GM23338 (cell line): ENCODE measurements around the gene CYP26C1. TPM values are rescaled to one million over a fixed set of nuclear protein-coding genes. Genes with fewer than 3 reads are reported as not detected.

Experiments used
- ATAC-seq: fragments of 200-7000 bp; cut with Tn5 transposase; 3 replicates; pipeline ENCODE4 v1.9.1; 2020
- DNase-seq: peaks from one replicate; pipeline ENCODE4 v3.0.0-alpha.2; 2015; ENCODE audit warnings: low spot score
- H2AFZ ChIP-seq: fragments of 200-600 bp; sonication (generic); 2 replicates; pipeline ENCODE4 v1.8.0; 2016; ENCODE audit warnings: antibody characterized with exemption, mild to moderate bottlenecking, moderate library complexity
- H3F3A ChIP-seq: fragments of 200-600 bp; sonication (generic); replicated peaks from 2 replicates; pipeline ENCODE4 v1.8.0; 2017; ENCODE audit warnings: antibody characterized with exemption, mixed run types, low read depth
- H3K27ac ChIP-seq: fragments of 200-600 bp; sonication (generic); 2 replicates; pipeline ENCODE4 v1.6.1; 2016; ENCODE audit warnings: low read depth
- H3K27me3 ChIP-seq: fragments of 200-600 bp; sonication (generic); 2 replicates; pipeline ENCODE4 v1.8.0; 2016; ENCODE audit warnings: mild to moderate bottlenecking, mixed run types, moderate library complexity; ENCODE audit not compliant: insufficient read depth
- H3K36me3 ChIP-seq: fragments of 200-600 bp; sonication (generic); 2 replicates; pipeline ENCODE4 v1.8.0; 2016; ENCODE audit warnings: mild to moderate bottlenecking; ENCODE audit not compliant: insufficient read depth
- H3K4me1 ChIP-seq: fragments of 200-600 bp; sonication (generic); 2 replicates; pipeline ENCODE4 v1.8.0; 2016; ENCODE audit warnings: mild to moderate bottlenecking, moderate library complexity; ENCODE audit not compliant: insufficient read depth
- H3K4me2 ChIP-seq: fragments of 200-600 bp; sonication (generic); 2 replicates; pipeline ENCODE4 v1.7.1; 2017; ENCODE audit warnings: mixed run types
- H3K4me3 ChIP-seq: fragments of 200-600 bp; sonication (generic); 2 replicates; pipeline ENCODE4 v1.6.1; 2016; ENCODE audit warnings: mixed run types
- H3K79me2 ChIP-seq: fragments of 200-600 bp; sonication (generic); replicated peaks from 2 replicates; pipeline ENCODE4 v1.8.0; 2017; ENCODE audit warnings: mild to moderate bottlenecking; ENCODE audit not compliant: insufficient read depth
- H3K9me2 ChIP-seq: fragments of 200-600 bp; sonication (generic); 2 replicates; pipeline ENCODE4 v1.8.0; 2017; ENCODE audit not compliant: insufficient read depth
- H4K20me1 ChIP-seq: fragments of 200-600 bp; sonication (generic); replicated peaks from 2 replicates; pipeline ENCODE4 v1.8.0; 2017; ENCODE audit warnings: mild to moderate bottlenecking; ENCODE audit not compliant: insufficient read depth
- H3K27ac Mint-ChIP-seq: 2 replicates; pipeline ENCODE4 v1.8.0; 2020; ENCODE audit warnings: inconsistent platforms, mild to moderate bottlenecking, moderate library complexity, mixed read lengths
- H3K27me3 Mint-ChIP-seq: 3 replicates; pipeline ENCODE4 v1.8.0; 2022; ENCODE audit warnings: low read depth, mild to moderate bottlenecking, moderate library complexity, mixed read lengths, inconsistent platforms; ENCODE audit not compliant: insufficient read depth, poor library complexity
- H3K36me3 Mint-ChIP-seq: 3 replicates; pipeline ENCODE4 v1.8.0; 2021; ENCODE audit warnings: low read depth, mild to moderate bottlenecking, inconsistent platforms, moderate library complexity, mixed read lengths
- H3K4me1 Mint-ChIP-seq: 3 replicates; pipeline ENCODE4 v1.8.0; 2020; ENCODE audit warnings: mild to moderate bottlenecking, inconsistent platforms, mixed read lengths
- H3K4me3 Mint-ChIP-seq: 3 replicates; pipeline ENCODE4 v1.8.0; 2021; ENCODE audit warnings: moderate library complexity, mild to moderate bottlenecking, inconsistent platforms, mixed read lengths
- H3K9me3 Mint-ChIP-seq: 3 replicates; pipeline ENCODE4 v1.8.0; 2020; ENCODE audit warnings: moderate library complexity, mild to moderate bottlenecking, inconsistent platforms, mixed read lengths
- CTCF ChIP-seq, 2 experiments: fragments of 200-600 bp in 1 of 2; sonication (generic) in 1 of 2; conservative IDR thresholded peaks; 2 replicates each; pipeline versions ENCODE4 v1.5.1 to v1.6.1; 2016 to 2017; ENCODE audit warnings: antibody characterized with exemption in 2 of 2, low read depth in 2 of 2, mild to moderate bottlenecking in 2 of 2, moderate library complexity in 1 of 2
- ETS1 ChIP-seq: IDR thresholded peaks from 2 replicates; pipeline ENCODE4 v1.6.1; 2016; ENCODE audit warnings: antibody characterized with exemption
- EZH2 ChIP-seq: fragments of 200-600 bp; sonication (generic); IDR thresholded peaks from one replicate; pipeline ENCODE4 v1.8.0; 2017; ENCODE audit warnings: antibody characterized with exemption, mild to moderate bottlenecking, low read depth; ENCODE audit not compliant: unreplicated experiment
- EZH2phosphoT487 ChIP-seq: fragments of 200-600 bp; sonication (generic); IDR thresholded peaks from one replicate; pipeline ENCODE4 v1.8.1; 2018; ENCODE audit warnings: antibody characterized with exemption; ENCODE audit not compliant: unreplicated experiment
- JUNB ChIP-seq: IDR thresholded peaks from one replicate; pipeline ENCODE4 v1.6.1; 2016; ENCODE audit warnings: antibody characterized with exemption; ENCODE audit not compliant: unreplicated experiment
- NANOG ChIP-seq: IDR thresholded peaks from 2 replicates; pipeline ENCODE4 v1.6.1; 2016; ENCODE audit warnings: antibody characterized with exemption, borderline replicate concordance
- POLR2AphosphoS5 ChIP-seq: IDR thresholded peaks from 2 replicates; pipeline ENCODE4 v1.6.1; 2016; ENCODE audit warnings: antibody characterized with exemption, low read depth
- ZNF114 ChIP-seq: fragments of 250-450 bp; sonication (Bioruptor Pico); IDR thresholded peaks from 2 replicates; pipeline ENCODE4 v1.5.0; 2020; ENCODE audit warnings: mild to moderate bottlenecking, moderate library complexity
- ZNF331 ChIP-seq: fragments of 250-450 bp; sonication (Bioruptor Pico); IDR thresholded peaks from 2 replicates; pipeline ENCODE4 v1.5.0; 2020; ENCODE audit warnings: low read depth, mild to moderate bottlenecking, moderate library complexity
- polyA plus RNA-seq: library from polyadenylated mRNA; unstranded; fragments of >200 nt; fragmentation: Nextera tagmentation; extraction: Ambion mirVana; gene quantifications from 2 replicates; pipeline ENCODE4 v1.2.1, GENCODE V29; 2016
- total RNA-seq: library from RNA; depleted of rRNA; stranded (reverse); fragments of >200 nt; shearing (Covaris generic); gene quantifications from 2 replicates; pipeline ENCODE4 v1.2.3, GENCODE V29; 2014

The CYP26C1 gene
- total and polyA plus RNA-seq, 2 experiments from 2014 or later = 0.24 TPM; not detected in 1

GRCh38 chr10:93079663-93080349 is 19.2 kb downstream of the CYP26C1 start (continued):
- TF ChIP-seq ETS1 = no peak
- no peak for TF ChIP-seq POLR2AphosphoS5
- TF ChIP-seq EZH2 = no peak
- TF ChIP-seq CTCF (conservative IDR thresholded peaks at IDR 0.05; ENCODE audit: low read depth in 2 of 2) = no peak

- no peaks in the 10 kb centered on the region for H3K36me3 ChIP-seq
- no peak overlapping the region for H3K4me3 ChIP-seq
- H3K4me1 ChIP-seq = peaks cover 21% of the 10 kb centered on the region
- H3K79me2 ChIP-seq = no peaks in the 10 kb centered on the region
- H3K9me3 Mint-ChIP-seq = no peaks in the 10 kb centered on the region
- no peak overlapping the region for H3K4me3 Mint-ChIP-seq
- H3K27me3 Mint-ChIP-seq = peaks cover 34% of the 10 kb centered on the region
- no peaks in the 10 kb centered on the region for H3K36me3 Mint-ChIP-seq
- no peak for TF ChIP-seq EZH2
- TF ChIP-seq CTCF (conservative IDR thresholded peaks at IDR 0.05; ENCODE audit: low read depth in 2 of 2) = peak; percentile 86 to 96
- H3K4me1 Mint-ChIP-seq = peaks cover 18% of the 10 kb centered on the region
- H3K27ac Mint-ChIP-seq = no peak overlapping the region
- no peak overlapping the region for H3K27ac ChIP-seq
- ATAC-seq (peak; percentile 83), DNase-seq (peak; percentile 80)
- H3K27me3 ChIP-seq = peaks cover 45% of the 10 kb centered on the region
- no peaks in the 10 kb centered on the region for H3K9me2 ChIP-seq
- peak overlapping the region; percentile 83 for H2AFZ ChIP-seq
- no peak overlapping the region for H3K4me2 ChIP-seq
- H3F3A ChIP-seq = 0 out of 2 replicates have a peak, but pooled peaks cover 2% of the 10 kb centered on the region
- H4K20me1 ChIP-seq = no peaks in the 10 kb centered on the region
These were observed 19.9 kb downstream of the CYP26C1 start for GRCh38 chr10:93080350-93081046.

GRCh38 chr10:93081318-93081717 is 20.7 kb downstream of the CYP26C1 start:
- Mint-ChIP-seq H3K9me3 (no peaks in the 10 kb centered on the region), H3K27me3 (peaks cover 28% of the 10 kb centered on the region), H3K27ac (no peak overlapping the region), H3K36me3 (no peaks in the 10 kb centered on the region), H3K4me1 (peaks cover 16% of the 10 kb centered on the region), H3K4me3 (no peak overlapping the region)
- H3K27ac ChIP-seq = no peak overlapping the region
- H3K27me3 ChIP-seq = peaks cover 37% of the 10 kb centered on the region
- ATAC-seq = no peak
- no peak overlapping the region for H2AFZ ChIP-seq
- no peak overlapping the region for H3K4me2 ChIP-seq
- H3K4me1 ChIP-seq = peaks cover 15% of the 10 kb centered on the region
- no peak overlapping the region for H3K4me3 ChIP-seq
- DNase-seq = no peak
- no peaks in the 10 kb centered on the region for H3K36me3 ChIP-seq
- 0 out of 2 replicates have a peak, but pooled peaks cover 2% of the 10 kb centered on the region for H3F3A ChIP-seq
- H3K79me2 ChIP-seq = no peaks in the 10 kb centered on the region
- H4K20me1 ChIP-seq = no peaks in the 10 kb centered on the region
- H3K9me2 ChIP-seq = no peaks in the 10 kb centered on the region
- TF ChIP-seq JUNB (no peak), EZH2phosphoT487 (no peak), POLR2AphosphoS5 (no peak), ZNF114 (CRISPR knock-in tag) (no peak), NANOG (no peak), EZH2 (no peak), ZNF331 (CRISPR knock-in tag) (no peak)
